ENCODE results near the gene TOMM6.

The TOMM6 gene

GRCh38 chr6:41814629-41815028 lies 27.1 kb downstream of the TOMM6 start:
- H3K4me3 Mint-ChIP-seq, result no peak overlapping the region
- H3K36me3 Mint-ChIP-seq (ENCODE audit: low read depth), result no peaks in the 10 kb centered on the region
- H3K4me1 Mint-ChIP-seq (ENCODE audit: low read depth), result no peaks in the 10 kb centered on the region
- DNase-seq, result no peak
- H3K9me3 Mint-ChIP-seq, result no peaks in the 10 kb centered on the region
- no peak overlapping the region for H3K27ac Mint-ChIP-seq
- H3K27me3 Mint-ChIP-seq, result no peaks in the 10 kb centered on the region

- H3K4me1 Mint-ChIP-seq (ENCODE audit: low read depth), result no peaks in the 10 kb centered on the region
These were observed 28.1 kb downstream of the TOMM6 start for GRCh38 chr6:41815587-41815986.

DNA sequence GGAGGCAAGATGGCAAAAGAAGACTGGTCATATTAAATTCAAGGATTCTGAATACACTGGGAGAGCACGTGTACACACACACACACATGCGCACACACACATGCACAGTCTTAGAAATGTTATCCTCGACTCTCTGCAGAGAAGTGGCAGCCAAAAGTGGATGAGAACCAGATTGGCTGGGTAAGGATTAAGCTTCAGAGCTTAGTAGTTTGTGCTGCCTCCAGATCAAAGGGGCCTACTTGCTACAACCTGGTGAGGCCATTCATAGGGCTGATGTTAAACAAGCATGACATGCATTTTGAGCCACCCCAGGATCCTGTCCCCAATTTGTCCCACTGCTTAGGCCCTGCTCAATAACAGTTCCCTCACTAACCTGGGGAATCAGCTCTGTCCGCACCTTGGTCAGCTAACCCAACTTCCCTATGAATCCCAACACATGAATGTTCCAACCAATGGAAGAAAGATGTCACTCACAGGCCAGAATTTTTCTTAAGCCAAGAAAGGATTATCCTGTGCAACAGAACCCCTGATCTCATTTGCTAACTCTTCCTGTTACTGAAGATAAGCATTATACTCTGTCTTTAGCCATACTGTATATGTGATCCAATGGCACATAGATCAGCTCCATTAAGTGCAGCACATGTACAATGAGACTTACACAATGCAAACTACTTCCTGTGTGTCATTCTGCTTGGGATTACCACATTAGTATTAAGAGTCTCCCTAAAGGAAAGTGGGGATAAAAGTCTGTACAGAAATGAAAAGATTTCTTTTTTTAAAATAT lies 31.0 kb downstream of the TOMM6 start:
- Mint-ChIP-seq H3K27me3 (no peaks in the 10 kb centered on the region), H3K27ac (no peak overlapping the region), H3K36me3 (ENCODE audit: low read depth) (no peaks in the 10 kb centered on the region), H3K9me3 (no peaks in the 10 kb centered on the region), H3K4me1 (ENCODE audit: low read depth) (no peaks in the 10 kb centered on the region), H3K4me3 (no peak overlapping the region)
- no peak for DNase-seq

More at GRCh38 chr6:41815587-41815986, 28.1 kb downstream of the TOMM6 start:
- Mint-ChIP-seq H3K27ac (no peak overlapping the region), H3K36me3 (ENCODE audit: low read depth) (no peaks in the 10 kb centered on the region), H3K9me3 (no peaks in the 10 kb centered on the region), H3K27me3 (no peaks in the 10 kb centered on the region), H3K4me3 (no peak overlapping the region)
- no peak for DNase-seq

DNA sequence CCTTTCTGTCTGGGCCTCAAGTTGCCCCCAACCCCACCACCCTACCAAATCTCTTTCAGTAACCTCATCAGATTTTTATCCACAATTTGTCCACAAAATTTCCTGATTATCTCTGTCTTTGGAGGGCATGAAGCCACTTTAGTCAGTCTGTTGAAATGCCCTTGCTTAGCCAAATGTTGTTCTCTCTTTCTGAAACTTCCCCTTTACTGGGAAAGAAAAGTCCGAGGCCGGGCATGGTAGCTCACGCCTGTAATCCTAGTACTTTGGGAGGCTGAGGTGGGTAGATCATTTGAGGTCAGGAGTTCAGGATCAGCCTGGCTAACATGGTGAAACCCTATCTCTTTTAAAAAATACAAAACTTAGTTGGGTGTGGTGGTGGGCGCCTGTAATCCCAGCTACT lies 33.8 kb downstream of the TOMM6 start:
- DNase-seq, result no peak
- no peaks in the 10 kb centered on the region for H3K9me3 Mint-ChIP-seq
- no peaks in the 10 kb centered on the region for H3K36me3 Mint-ChIP-seq (ENCODE audit: low read depth)
- no peaks in the 10 kb centered on the region for H3K27me3 Mint-ChIP-seq
- H3K27ac Mint-ChIP-seq, result no peak overlapping the region
- H3K4me1 Mint-ChIP-seq (ENCODE audit: low read depth), result no peaks in the 10 kb centered on the region
- H3K4me3 Mint-ChIP-seq, result no peak overlapping the region

DNA sequence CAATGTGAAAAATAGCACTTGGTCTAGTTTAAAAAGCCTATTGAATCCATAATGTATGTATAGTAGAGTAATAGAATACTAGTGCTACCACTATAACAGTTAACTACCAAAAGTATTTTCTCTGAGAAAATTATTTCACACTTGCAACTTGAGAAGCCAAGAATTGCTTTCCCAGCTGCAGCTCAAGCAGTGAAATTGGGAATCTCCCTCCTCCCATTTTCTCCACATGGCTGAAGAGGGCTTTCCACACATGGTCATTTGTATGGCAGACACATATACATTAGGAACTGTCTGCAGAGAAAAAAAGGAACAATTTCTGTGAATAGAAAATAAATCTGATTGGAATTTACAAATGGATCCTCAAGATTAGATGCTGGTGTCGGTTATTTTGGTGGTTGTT lies 34.5 kb downstream of the TOMM6 start:
- Mint-ChIP-seq H3K36me3 (ENCODE audit: low read depth) (no peaks in the 10 kb centered on the region), H3K27ac (no peak overlapping the region), H3K9me3 (no peaks in the 10 kb centered on the region), H3K4me3 (no peak overlapping the region), H3K4me1 (ENCODE audit: low read depth) (no peaks in the 10 kb centered on the region), H3K27me3 (no peaks in the 10 kb centered on the region)
- no peak for DNase-seq

DNA sequence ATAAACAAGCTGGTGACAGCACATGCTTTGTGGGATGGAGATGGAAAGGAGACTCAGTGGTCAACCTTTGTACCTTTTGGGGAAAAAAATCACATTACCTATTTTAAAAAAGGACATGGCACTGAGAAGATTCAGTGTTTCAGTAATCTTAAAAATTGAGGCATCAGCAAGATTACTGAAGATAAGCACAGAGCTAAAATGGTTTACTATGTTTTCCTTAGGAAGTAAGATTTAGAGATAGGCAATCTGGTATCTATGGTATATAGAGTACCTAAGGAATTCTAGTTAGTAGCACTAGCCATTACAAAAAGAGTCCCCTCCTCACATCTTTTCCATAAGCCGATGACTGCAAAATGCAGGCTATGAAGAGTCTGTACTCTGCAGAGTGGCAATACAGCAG lies 35.7 kb downstream of the TOMM6 start:
- DNase-seq, result no peak
- Mint-ChIP-seq H3K4me3 (no peak overlapping the region), H3K27me3 (no peaks in the 10 kb centered on the region), H3K36me3 (ENCODE audit: low read depth) (no peaks in the 10 kb centered on the region), H3K27ac (no peak overlapping the region), H3K4me1 (ENCODE audit: low read depth) (no peaks in the 10 kb centered on the region), H3K9me3 (no peaks in the 10 kb centered on the region)

DNA sequence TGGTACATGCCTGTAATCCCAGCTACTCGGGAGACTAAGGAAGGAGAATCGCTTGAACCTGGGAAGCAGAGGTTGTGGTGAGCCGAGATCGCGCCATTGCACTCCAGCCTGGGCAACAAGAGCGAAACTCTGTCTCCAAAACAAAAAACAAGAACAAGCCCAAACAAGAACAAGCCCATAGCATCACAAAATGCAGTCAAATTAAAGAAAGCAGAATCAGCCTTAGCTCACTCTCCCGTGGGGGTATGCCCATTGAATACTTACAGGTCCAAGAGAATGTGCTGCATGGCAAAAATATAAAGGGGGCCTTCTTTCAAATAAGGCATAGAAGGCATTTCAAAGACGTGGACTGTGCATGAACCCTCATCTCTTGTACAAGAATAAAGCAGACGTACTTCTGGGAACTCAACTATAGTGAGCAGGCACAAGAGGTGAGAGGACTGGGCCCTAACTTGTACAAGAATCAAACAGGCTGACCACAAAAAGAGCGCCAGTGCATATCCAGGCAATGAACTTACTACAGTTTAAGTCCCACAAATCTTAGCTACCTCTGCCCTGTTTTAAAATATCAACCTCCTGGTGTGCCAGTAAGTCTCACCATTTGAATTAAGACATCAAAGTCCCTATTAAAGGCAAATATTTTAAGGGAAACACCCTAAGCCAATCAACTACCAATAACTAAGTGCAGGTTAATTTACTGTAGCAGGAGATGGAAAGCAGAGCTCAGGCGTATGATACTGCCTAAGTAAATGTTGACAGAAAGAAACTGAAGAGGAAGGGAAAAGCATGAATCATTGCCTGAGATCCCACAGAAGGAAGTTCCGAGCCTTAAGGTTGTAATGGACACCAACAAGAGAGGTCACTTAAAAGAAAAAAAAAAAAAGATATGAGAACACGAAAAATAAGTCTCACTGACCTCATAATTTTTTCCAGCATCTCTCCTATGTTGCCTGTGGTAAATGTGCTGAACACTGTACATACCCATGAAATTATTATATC lies 37.4 kb downstream of the TOMM6 start:
- Mint-ChIP-seq H3K36me3 (ENCODE audit: low read depth) (no peaks in the 10 kb centered on the region), H3K9me3 (no peaks in the 10 kb centered on the region), H3K27me3 (no peaks in the 10 kb centered on the region), H3K27ac (no peak overlapping the region), H3K4me1 (ENCODE audit: low read depth) (no peaks in the 10 kb centered on the region), H3K4me3 (no peak overlapping the region)
- DNase-seq, result no peak

DNA sequence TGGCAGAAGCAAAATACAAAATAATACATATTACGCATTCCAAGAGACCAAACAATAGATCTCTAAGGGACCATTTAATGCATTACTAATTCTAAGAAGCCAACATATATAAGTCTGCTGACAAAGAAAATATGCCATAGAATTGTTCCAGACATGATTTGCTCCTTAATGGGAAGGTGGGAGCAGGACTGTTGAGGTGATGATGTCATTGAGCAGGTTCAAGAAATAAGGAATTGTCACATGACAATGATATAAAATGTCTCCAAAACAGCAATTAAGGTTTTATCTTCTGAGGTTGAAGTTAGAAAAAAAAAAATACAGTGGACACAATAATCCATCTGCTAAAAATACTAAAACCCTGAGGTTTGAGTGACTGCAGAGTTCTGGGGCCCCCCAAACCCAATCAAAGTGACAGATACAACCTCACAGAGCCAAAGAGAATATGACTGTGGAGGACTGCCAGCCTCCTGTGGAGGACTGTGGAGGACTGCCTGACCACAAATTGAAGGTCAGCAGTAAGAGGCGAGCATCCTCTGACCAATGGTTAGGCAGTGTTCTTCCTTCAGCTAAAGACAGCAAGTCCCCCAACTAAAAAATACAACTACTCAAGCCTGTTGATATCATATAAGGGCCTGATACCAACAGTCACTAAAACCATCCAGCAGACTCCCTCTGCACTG lies 39.0 kb downstream of the TOMM6 start:
- Mint-ChIP-seq H3K36me3 (ENCODE audit: low read depth) (no peaks in the 10 kb centered on the region), H3K4me1 (ENCODE audit: low read depth) (no peaks in the 10 kb centered on the region), H3K27me3 (no peaks in the 10 kb centered on the region)

GRCh38 chr6:41832263-41832662 lies 44.8 kb downstream of the TOMM6 start:
- Mint-ChIP-seq H3K27ac (no peak overlapping the region), H3K36me3 (ENCODE audit: low read depth) (no peaks in the 10 kb centered on the region), H3K4me3 (no peak overlapping the region), H3K4me1 (ENCODE audit: low read depth) (peaks cover 3% of the 10 kb centered on the region), H3K9me3 (no peaks in the 10 kb centered on the region), H3K27me3 (no peaks in the 10 kb centered on the region)
- DNase-seq, result no peak

More for the DNA sequence above, 39.0 kb downstream of the TOMM6 start:
- H3K9me3 Mint-ChIP-seq, result no peaks in the 10 kb centered on the region
- DNase-seq, result no peak
- no peak overlapping the region for H3K27ac Mint-ChIP-seq
- no peak overlapping the region for H3K4me3 Mint-ChIP-seq

DNA sequence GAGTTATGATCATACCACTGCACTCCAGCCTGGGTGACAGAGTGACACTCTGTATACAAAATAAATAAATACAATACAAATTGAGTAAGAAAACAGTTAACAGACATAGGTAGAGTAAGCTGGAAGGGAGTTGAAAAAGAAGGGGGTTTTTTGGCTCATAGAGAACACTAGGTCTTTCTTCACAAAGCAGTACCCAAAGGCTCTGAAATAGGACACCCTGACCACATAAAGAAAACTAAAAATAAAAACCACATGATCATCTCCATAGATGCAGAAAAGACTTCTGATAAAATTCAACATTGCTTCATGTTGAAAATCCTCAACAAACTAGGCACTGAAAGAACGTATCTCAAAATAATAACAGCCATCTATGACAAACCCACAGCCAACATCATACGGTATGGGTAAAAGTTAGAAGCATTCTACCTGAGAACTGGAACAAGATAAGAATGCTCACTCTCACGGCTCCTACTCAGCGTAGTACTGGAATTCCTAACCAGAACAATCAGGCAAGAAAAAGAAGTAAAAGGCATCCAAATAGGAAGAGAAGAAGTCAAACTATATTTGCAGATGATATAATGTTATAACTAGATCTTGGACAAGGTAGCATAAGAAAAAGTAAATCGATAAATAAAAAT lies 48.6 kb downstream of the TOMM6 start:
- H3K36me3 Mint-ChIP-seq (ENCODE audit: low read depth), result no peaks in the 10 kb centered on the region
- DNase-seq, result no peak
- H3K27me3 Mint-ChIP-seq, result no peaks in the 10 kb centered on the region
- no peaks in the 10 kb centered on the region for H3K9me3 Mint-ChIP-seq
- no peak overlapping the region for H3K4me3 Mint-ChIP-seq
- H3K27ac Mint-ChIP-seq, result no peak overlapping the region
- peaks cover 3% of the 10 kb centered on the region for H3K4me1 Mint-ChIP-seq (ENCODE audit: low read depth)

GRCh38 chr6:41836660-41837052 lies 49.2 kb downstream of the TOMM6 start:
- no peaks in the 10 kb centered on the region for H3K9me3 Mint-ChIP-seq
- no peaks in the 10 kb centered on the region for H3K36me3 Mint-ChIP-seq (ENCODE audit: low read depth)

More at GRCh38 chr6:41836660-41837052, 49.2 kb downstream of the TOMM6 start:
- Mint-ChIP-seq H3K27me3 (no peaks in the 10 kb centered on the region), H3K27ac (no peak overlapping the region), H3K4me1 (ENCODE audit: low read depth) (peaks cover 3% of the 10 kb centered on the region), H3K4me3 (no peak overlapping the region)
- no peak for DNase-seq
